HepG2 (cell line): Measurements from ENCODE around the gene TTLL12. TPM values are rescaled to one million over a fixed set of nuclear protein-coding genes. Genes with fewer than 3 reads are reported as not detected.

Experiments
- ATAC-seq: fragments of 200-7000 bp; cut with Tn5 transposase; 3 replicates; pipeline ENCODE4 v1.9.1; 2020; ENCODE audit warnings: mild to moderate bottlenecking, moderate library complexity
- BruUV-seq: library from RNA; stranded (reverse); fragments of 400-500 nt; replicated peaks from 2 replicates; lab custom pipeline; 2021; lab: Mats Ljungman, UMichigan
- CTCF ChIA-PET: fragments of 300-600 bp; formaldehyde crosslinking; extraction: SDS; loops from one replicate; lab custom pipeline; 2021; ENCODE audit warnings: low total read pairs, inconsistent platforms, low intra/inter-chr PET ratio; lab: Yijun Ruan, JAX
- POLR2A ChIA-PET: fragments of 350-600 bp; sonication (Branson Sonifier 250); formaldehyde crosslinking; loops from one replicate; lab custom pipeline; 2020; ENCODE audit warnings: antibody characterized with exemption, inconsistent platforms; lab: Yijun Ruan, JAX
- DNase-seq: peaks from one replicate; pipeline ENCODE4 v3.0.0-alpha.2; 2015; ENCODE audit warnings: low spot score
- FAIRE-seq: peaks from 3 replicates; lab custom pipeline; 2011; peaks lifted over from hg19 to GRCh38; lab: Jason Lieb, UNC
- H2AFZ ChIP-seq: one replicate; pipeline ENCODE4 v1.6.1; 2011; ENCODE audit warnings: low read length, inconsistent platforms
- H3K27ac ChIP-seq: fragments of 300-600 bp; 3 replicates; pipeline ENCODE4 v1.8.0; 2011; ENCODE audit warnings: mixed run types, mild to moderate bottlenecking, mixed read lengths, low read length, inconsistent platforms; ENCODE audit not compliant: insufficient read depth; ENCODE audit errors: extremely low read length
- H3K27me3 ChIP-seq, 2 experiments: fragments of 200-600 bp in 1 of 2; 2 replicates in 1 of 2; 3 replicates in 1 of 2; pipeline versions ENCODE4 v1.6.0 to v1.8.0; 2011; ENCODE audit warnings: low read length in 2 of 2, mild to moderate bottlenecking in 2 of 2, moderate library complexity in 2 of 2, inconsistent platforms in 1 of 2; ENCODE audit not compliant: insufficient read depth in 2 of 2, control insufficient read depth in 1 of 2
- H3K36me3 ChIP-seq, 2 experiments: fragments of 200-600 bp in 1 of 2; replicated peaks in 1 of 2; 2 replicates in 1 of 2; 3 replicates in 1 of 2; pipeline versions ENCODE4 v1.5.1 to v1.8.0; 2011; ENCODE audit warnings: low read length in 2 of 2, inconsistent platforms in 1 of 2; ENCODE audit not compliant: insufficient read depth in 2 of 2, control insufficient read depth in 1 of 2
- H3K4me1 ChIP-seq: 2 replicates; pipeline ENCODE4 v1.5.1; 2012; ENCODE audit warnings: low read length, inconsistent platforms; ENCODE audit not compliant: insufficient read depth
- H3K4me2 ChIP-seq: 2 replicates; pipeline ENCODE4 v1.6.0; 2011; ENCODE audit warnings: low read depth, low read length, inconsistent platforms
- H3K4me3 ChIP-seq, 3 experiments: fragments of 200-600 bp in 1 of 3; sonication (generic), shearing (Covaris generic) in 1 of 3; replicated peaks in 1 of 3; 2 replicates each; pipeline ENCODE4 v1.5.1; 2011 to 2016; ENCODE audit warnings: low read length in 3 of 3, inconsistent platforms in 2 of 3, low read depth in 2 of 3, mild to moderate bottlenecking in 2 of 3, control low read depth in 1 of 3, mixed read lengths in 1 of 3; ENCODE audit not compliant: insufficient read depth in 1 of 3
- H3K79me2 ChIP-seq: one replicate; pipeline ENCODE4 v1.6.1; 2011; ENCODE audit warnings: low read length, inconsistent platforms; ENCODE audit not compliant: insufficient read depth
- H3K9ac ChIP-seq: 2 replicates; pipeline ENCODE4 v1.6.0; 2011; ENCODE audit warnings: mild to moderate bottlenecking, low read depth, low read length, inconsistent platforms; ENCODE audit not compliant: insufficient read depth
- H3K9me3 ChIP-seq: 2 replicates; pipeline ENCODE4 v1.5.1; 2012; ENCODE audit warnings: mild to moderate bottlenecking, low read length
- H4K20me1 ChIP-seq: 2 replicates; pipeline ENCODE4 v1.6.0; 2011; ENCODE audit warnings: inconsistent platforms, mild to moderate bottlenecking, low read length, moderate library complexity; ENCODE audit not compliant: insufficient read depth
- AGO2 ChIP-seq: fragments of 200-400 bp; formaldehyde crosslinking; optimal IDR thresholded peaks from 2 replicates; pipeline ENCODE3; 2017; ENCODE audit warnings: mild to moderate bottlenecking, low read depth, low read length, moderate library complexity
- CHCHD3 ChIP-seq: sonication (generic); formaldehyde crosslinking; IDR thresholded peaks from 2 replicates; pipeline ENCODE4 v1.8.0; 2022; ENCODE audit warnings: mild to moderate bottlenecking, missing genetic modification reagents, moderate library complexity
- KLF16 ChIP-seq, 2 experiments: sonication (generic) in 1 of 2; formaldehyde crosslinking in 1 of 2; IDR thresholded peaks; 2 replicates each; pipeline versions ENCODE4 v1.6.1 to v1.8.0; 2016 to 2023; ENCODE audit warnings: missing genetic modification reagents in 2 of 2, missing compliant biosample characterization in 1 of 2
- SIX1 ChIP-seq: sonication (generic); formaldehyde crosslinking; IDR thresholded peaks from 2 replicates; pipeline ENCODE4 v1.4.0; 2020; ENCODE audit warnings: missing genetic modification reagents, borderline replicate concordance
- SOX13 ChIP-seq, 3 experiments: fragments of 450-650 bp in 1 of 3; sonication (generic) in 1 of 3; formaldehyde crosslinking in 1 of 3; IDR thresholded peaks in 2 of 3; conservative IDR thresholded peaks in 1 of 3; 2 replicates each; pipeline versions ENCODE4 v1.5.0 to v1.6.1; 2016 to 2020; ENCODE audit warnings: antibody characterized with exemption in 1 of 3, mild to moderate bottlenecking in 1 of 3, missing compliant biosample characterization in 1 of 3, missing genetic modification reagents in 1 of 3, moderate library complexity in 1 of 3
- ZNF329 ChIP-seq: sonication (generic); formaldehyde crosslinking; IDR thresholded peaks from 2 replicates; pipeline ENCODE4 v1.9.0; 2021; ENCODE audit warnings: low read depth, mild to moderate bottlenecking, missing genetic modification reagents
- ZNF441 ChIP-seq: sonication (generic); formaldehyde crosslinking; IDR thresholded peaks from 2 replicates; pipeline ENCODE4 v1.7.0; 2021; ENCODE audit warnings: missing genetic modification reagents, borderline replicate concordance
- WGBS: methylation state at CpG from one replicate; pipeline ENCODE4 v1.1.6; 2017; ENCODE audit warnings: low lambda C conversion rate; 5-methylcytosine and 5-hydroxymethylcytosine counted together
- in situ Hi-C: cut with HindIII; loops from 2 replicates; pipeline ENCODE4 v1.10.0; 2017; ENCODE audit warnings: low pct_unique_long_range_greater_than_20kb; ENCODE audit not compliant: extremely low pct_ligation_motif_present
- intact Hi-C: fragments of 100-400 bp; cut with micrococcal nuclease; formaldehyde crosslinking; loops from one replicate; pipeline ENCODE4 v1.10.0; 2022; ENCODE audit not compliant: unreplicated experiment
- polyA plus RNA-seq, 8 experiments: library from polyadenylated mRNA; depleted of rRNA in 3 of 8; stranded (reverse) in 7 of 8; unstranded in 1 of 8; fragments of >200 nt; fragmentation: Illumina TruSeq in 4 of 8; extraction: Trizol in 4 of 8; gene quantifications; 2 replicates each; pipeline versions ENCODE4 v1.2.1 to v1.2.3, GENCODE V29; 2011 to 2016; ENCODE audit warnings: low read depth in 4 of 8, missing spikeins in 1 of 8, mixed read lengths in 1 of 8; ENCODE audit not compliant: insufficient read depth in 1 of 8
- total RNA-seq, 5 experiments: library from RNA; depleted of rRNA; stranded (reverse); fragments of >200 nt; fragmentation: Illumina TruSeq; extraction: Trizol; gene quantifications; 2 replicates each; pipeline ENCODE4 v1.2.3, GENCODE V29; 2016; ENCODE audit warnings: low read depth in 1 of 5
- TF ChIP-seq, protein P1 (sequence below): sonication (generic); formaldehyde crosslinking; IDR thresholded peaks from 2 replicates; pipeline ENCODE4 v1.5.0; 2020; ENCODE audit warnings: missing genetic modification reagents
- TF ChIP-seq, protein P2 (sequence below): IDR thresholded peaks from 2 replicates; pipeline ENCODE4 v1.6.1; 2016; ENCODE audit warnings: low read depth, missing genetic modification reagents, missing compliant biosample characterization

TTLL12 gene
- total and polyA plus RNA-seq, 2 of the 13 experiments (the other 11 are each of a cell fraction or from before 2014, with no cell fraction given): 11.9 to 38.1 TPM

DNA sequence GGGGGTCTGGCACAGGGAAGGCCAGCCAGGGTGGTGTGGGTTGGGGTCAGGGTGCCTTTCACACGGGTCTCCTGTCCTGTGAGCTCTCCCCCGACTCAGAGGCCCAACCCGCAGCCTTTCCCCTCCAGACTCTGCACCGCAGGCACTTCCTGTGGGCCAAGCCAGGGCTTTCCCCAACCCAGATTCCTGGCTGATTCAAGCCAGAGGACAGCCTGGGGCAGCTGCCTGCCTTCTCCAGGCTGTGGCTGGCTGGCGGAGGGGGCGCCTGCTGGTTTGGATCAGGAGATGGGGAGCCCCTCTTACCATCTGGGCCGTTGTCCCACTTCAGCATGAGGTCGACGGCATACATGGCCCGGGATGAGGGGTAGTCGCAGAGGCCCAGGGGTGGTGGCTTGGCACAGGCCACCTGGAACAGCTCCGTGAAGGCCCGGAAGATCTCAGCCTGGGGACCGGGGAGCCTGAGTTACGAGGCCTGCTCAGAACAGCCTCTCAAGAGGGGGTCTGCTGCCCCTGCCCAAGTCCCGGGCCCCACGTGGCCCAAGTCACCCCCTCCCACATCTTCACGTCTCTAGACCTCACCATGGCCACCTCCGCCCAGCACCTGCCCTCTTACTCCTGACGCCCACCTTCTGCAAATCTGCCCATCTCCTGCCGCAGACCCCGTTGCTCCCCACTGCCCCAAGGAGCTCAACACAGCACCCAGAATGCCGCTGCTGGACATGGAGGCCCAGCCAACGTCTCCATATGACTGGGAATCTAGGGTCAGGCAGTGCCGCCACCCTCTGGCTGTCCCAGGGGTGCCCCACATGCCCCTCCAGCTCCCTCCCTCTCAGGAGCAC lies 18.2 kb downstream of the TTLL12 start:
- Histone ChIP-seq H3K9ac (no peak overlapping the region), H3K27ac (no peak overlapping the region), H3K4me3 (no peak overlapping the region), H2AFZ (no peak overlapping the region), H3K4me1 (0 out of 2 replicates have a peak, but pooled peaks cover 5% of the 10 kb centered on the region), H4K20me1 (no peaks in the 10 kb centered on the region), H3K9me3 (no peaks in the 10 kb centered on the region), H3K79me2 (no peaks in the 10 kb centered on the region), H3K36me3 (peaks cover 8 to 25% of the 10 kb centered on the region in 2 experiments), H3K27me3 (peaks cover 0 to 4% of the 10 kb centered on the region in 2 experiments; a peak in 2 of 5 replicates), H3K4me2 (no peak overlapping the region)
- intact Hi-C loops (no loop called here), in situ Hi-C loops (no loop called here)
- POLR2A ChIA-PET: no interaction called here
- CTCF ChIA-PET: no interaction called here
- no peak for ATAC-seq
- 96% methylated on average over 10 of the region's 25 CpGs for WGBS
- no peak for DNase-seq
- no TSS peak for BruUV-seq
- no peak for TF ChIP-seq SIX1
- TF ChIP-seq AGO2: peak; percentile 51
- TF ChIP-seq, all 625 proteins: peak for 1
- FAIRE-seq: no peak

DNA sequence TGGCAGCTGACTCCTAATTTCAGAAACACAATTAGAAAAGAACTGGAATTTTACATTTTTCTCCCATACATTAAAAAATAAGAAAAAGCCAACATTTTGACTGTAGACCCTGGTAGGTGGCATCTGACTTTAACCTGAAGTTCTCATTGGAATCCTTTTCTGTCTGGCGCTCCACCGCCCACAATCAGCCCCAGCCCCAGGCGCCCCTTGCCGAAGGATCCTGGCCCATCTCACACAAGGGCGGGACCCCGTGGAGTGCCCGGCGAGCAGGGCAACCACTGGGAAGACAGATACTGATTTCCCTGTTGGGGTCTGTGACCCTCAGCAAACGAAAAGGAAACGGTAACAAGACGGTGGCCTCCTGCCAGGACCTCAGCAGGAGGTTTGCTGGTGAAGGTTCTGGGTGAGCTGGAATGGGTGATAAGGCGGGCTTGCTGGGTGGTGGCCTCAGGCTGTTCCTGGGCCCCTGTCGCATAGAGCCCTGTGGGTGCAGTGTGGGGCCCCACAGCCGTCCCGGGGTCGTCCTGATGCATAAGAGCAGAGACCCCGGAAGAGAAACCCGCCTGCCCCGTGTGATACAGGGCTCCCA lies 19.8 kb downstream of the TTLL12 start:
- no peak overlapping the region for H2AFZ ChIP-seq
- H3K27ac ChIP-seq: no peak overlapping the region
- H3K4me2 ChIP-seq: no peak overlapping the region
- ChIA-PET POLR2A (no interaction called here), CTCF (no interaction called here)
- BruUV-seq: no TSS peak
- FAIRE-seq: no peak
- H3K4me1 ChIP-seq: 0 out of 2 replicates have a peak, but pooled peaks cover 8% of the 10 kb centered on the region
- no peak for ATAC-seq
- intact Hi-C loops (no loop called here), in situ Hi-C loops (no loop called here)
- 94% methylated on average over 12 of the region's 19 CpGs for WGBS
- H3K27me3 ChIP-seq: peaks cover 3 to 13% of the 10 kb centered on the region in 2 experiments; a peak in 4 of 5 replicates
- no peak overlapping the region for H3K4me3 ChIP-seq
- no peaks in the 10 kb centered on the region for H4K20me1 ChIP-seq
- no peaks in the 10 kb centered on the region for H3K9me3 ChIP-seq
- H3K79me2 ChIP-seq: no peaks in the 10 kb centered on the region
- H3K9ac ChIP-seq: no peak overlapping the region
- no peak for DNase-seq
- peaks cover 8 to 17% of the 10 kb centered on the region in 2 experiments; a peak in 4 of 5 replicates for H3K36me3 ChIP-seq
- no peak for TF ChIP-seq SOX13 (IDR thresholded peaks at IDR 0.05)
- no peak for TF ChIP-seq SOX13 (CRISPR knock-in tag; conservative IDR thresholded peaks at IDR 0.05 in 1 of 2, IDR thresholded peaks at IDR 0.05 in 1 of 2)
- TF ChIP-seq ZNF329 (CRISPR knock-in tag): no peak
- TF ChIP-seq, protein P1, sequence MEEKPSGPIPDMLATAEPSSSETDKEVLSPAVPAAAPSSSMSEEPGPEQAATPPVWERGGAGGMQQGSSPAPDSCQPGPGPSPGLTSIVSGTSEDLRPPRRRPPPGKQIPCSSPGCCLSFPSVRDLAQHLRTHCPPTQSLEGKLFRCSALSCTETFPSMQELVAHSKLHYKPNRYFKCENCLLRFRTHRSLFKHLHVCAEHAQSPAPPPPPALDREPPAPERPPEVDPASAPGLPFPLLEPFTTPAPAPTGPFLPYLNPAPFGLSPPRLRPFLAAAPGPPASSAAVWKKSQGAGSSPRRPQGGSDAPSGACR (CRISPR knock-in tag): no peak
- TF ChIP-seq KLF16 (CRISPR knock-in tag; IDR thresholded peaks at IDR 0.05): no peak
- TF ChIP-seq ZNF441 (CRISPR knock-in tag): no peak
- TF ChIP-seq CHCHD3 (CRISPR knock-in tag): no peak
- TF ChIP-seq, protein P2, sequence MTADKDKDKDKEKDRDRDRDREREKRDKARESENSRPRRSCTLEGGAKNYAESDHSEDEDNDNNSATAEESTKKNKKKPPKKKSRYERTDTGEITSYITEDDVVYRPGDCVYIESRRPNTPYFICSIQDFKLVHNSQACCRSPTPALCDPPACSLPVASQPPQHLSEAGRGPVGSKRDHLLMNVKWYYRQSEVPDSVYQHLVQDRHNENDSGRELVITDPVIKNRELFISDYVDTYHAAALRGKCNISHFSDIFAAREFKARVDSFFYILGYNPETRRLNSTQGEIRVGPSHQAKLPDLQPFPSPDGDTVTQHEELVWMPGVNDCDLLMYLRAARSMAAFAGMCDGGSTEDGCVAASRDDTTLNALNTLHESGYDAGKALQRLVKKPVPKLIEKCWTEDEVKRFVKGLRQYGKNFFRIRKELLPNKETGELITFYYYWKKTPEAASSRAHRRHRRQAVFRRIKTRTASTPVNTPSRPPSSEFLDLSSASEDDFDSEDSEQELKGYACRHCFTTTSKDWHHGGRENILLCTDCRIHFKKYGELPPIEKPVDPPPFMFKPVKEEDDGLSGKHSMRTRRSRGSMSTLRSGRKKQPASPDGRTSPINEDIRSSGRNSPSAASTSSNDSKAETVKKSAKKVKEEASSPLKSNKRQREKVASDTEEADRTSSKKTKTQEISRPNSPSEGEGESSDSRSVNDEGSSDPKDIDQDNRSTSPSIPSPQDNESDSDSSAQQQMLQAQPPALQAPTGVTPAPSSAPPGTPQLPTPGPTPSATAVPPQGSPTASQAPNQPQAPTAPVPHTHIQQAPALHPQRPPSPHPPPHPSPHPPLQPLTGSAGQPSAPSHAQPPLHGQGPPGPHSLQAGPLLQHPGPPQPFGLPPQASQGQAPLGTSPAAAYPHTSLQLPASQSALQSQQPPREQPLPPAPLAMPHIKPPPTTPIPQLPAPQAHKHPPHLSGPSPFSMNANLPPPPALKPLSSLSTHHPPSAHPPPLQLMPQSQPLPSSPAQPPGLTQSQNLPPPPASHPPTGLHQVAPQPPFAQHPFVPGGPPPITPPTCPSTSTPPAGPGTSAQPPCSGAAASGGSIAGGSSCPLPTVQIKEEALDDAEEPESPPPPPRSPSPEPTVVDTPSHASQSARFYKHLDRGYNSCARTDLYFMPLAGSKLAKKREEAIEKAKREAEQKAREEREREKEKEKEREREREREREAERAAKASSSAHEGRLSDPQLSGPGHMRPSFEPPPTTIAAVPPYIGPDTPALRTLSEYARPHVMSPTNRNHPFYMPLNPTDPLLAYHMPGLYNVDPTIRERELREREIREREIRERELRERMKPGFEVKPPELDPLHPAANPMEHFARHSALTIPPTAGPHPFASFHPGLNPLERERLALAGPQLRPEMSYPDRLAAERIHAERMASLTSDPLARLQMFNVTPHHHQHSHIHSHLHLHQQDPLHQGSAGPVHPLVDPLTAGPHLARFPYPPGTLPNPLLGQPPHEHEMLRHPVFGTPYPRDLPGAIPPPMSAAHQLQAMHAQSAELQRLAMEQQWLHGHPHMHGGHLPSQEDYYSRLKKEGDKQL (CRISPR knock-in tag): no peak
